HK-2 (cell line): ENCODE data around the gene EEF2K.

Source experiments
- DNase-seq: peaks from one replicate; pipeline ENCODE4 v3.0.0-alpha.2; 2018; ENCODE audit not compliant: unreplicated experiment

The EEF2K gene

GRCh38 chr16:22252317-22252716, 46.2 kb downstream of the EEF2K start:
- DNase-seq: no peak

GRCh38 chr16:22253272-22253671, 47.2 kb downstream of the EEF2K start:
- no peak for DNase-seq

GRCh38 chr16:22255335-22255734, 49.3 kb downstream of the EEF2K start:
- no peak for DNase-seq

GRCh38 chr16:22257440-22257839, 51.4 kb downstream of the EEF2K start:
- no peak for DNase-seq

GRCh38 chr16:22260490-22260889, 54.4 kb downstream of the EEF2K start:
- no peak for DNase-seq

GRCh38 chr16:22262460-22262859, 56.4 kb downstream of the EEF2K start:
- DNase-seq: peak; percentile 7

- no peak for DNase-seq
Measured at GRCh38 chr16:22264786-22265185, 58.7 kb downstream of the EEF2K start.

- DNase-seq: no peak
Measured at GRCh38 chr16:22265351-22265750, 59.3 kb downstream of the EEF2K start.

- no peak for DNase-seq
Measured at GRCh38 chr16:22266546-22266945, 60.5 kb downstream of the EEF2K start.

- DNase-seq: no peak
Measured at GRCh38 chr16:22267764-22268163, 61.7 kb downstream of the EEF2K start.

GRCh38 chr16:22270525-22270924, 64.4 kb downstream of the EEF2K start:
- DNase-seq: no peak

- DNase-seq: no peak
Measured at GRCh38 chr16:22272870-22273650, 67.0 kb downstream of the EEF2K start.

GRCh38 chr16:22274916-22275315, 68.8 kb downstream of the EEF2K start:
- no peak for DNase-seq

GRCh38 chr16:22278441-22279230, 72.6 kb downstream of the EEF2K start:
- no peak for DNase-seq

GRCh38 chr16:22282254-22282892, 76.3 kb downstream of the EEF2K start:
- no peak for DNase-seq

- no peak for DNase-seq
Measured at GRCh38 chr16:22284637-22285036, 78.6 kb downstream of the EEF2K start.

- no peak for DNase-seq
Measured at GRCh38 chr16:22285080-22285479, 79.0 kb downstream of the EEF2K start.

GRCh38 chr16:22291020-22291419, 84.9 kb downstream of the EEF2K start:
- no peak for DNase-seq

GRCh38 chr16:22291860-22292318, 85.8 kb downstream of the EEF2K start:
- no peak for DNase-seq

- no peak for DNase-seq
Measured at GRCh38 chr16:22292320-22292719, 86.2 kb downstream of the EEF2K start.

- DNase-seq: no peak
Measured at GRCh38 chr16:22293137-22294106, 87.3 kb downstream of the EEF2K start.
